ENCODE measurements around the gene KRI1. TPM values are rescaled to one million over a fixed set of nuclear protein-coding genes. Genes with fewer than 3 reads are reported as not detected.

The KRI1 gene
- total and polyA plus RNA-seq, 9 donors: 12.3 to 28.9 (median 23.6) TPM

DNA sequence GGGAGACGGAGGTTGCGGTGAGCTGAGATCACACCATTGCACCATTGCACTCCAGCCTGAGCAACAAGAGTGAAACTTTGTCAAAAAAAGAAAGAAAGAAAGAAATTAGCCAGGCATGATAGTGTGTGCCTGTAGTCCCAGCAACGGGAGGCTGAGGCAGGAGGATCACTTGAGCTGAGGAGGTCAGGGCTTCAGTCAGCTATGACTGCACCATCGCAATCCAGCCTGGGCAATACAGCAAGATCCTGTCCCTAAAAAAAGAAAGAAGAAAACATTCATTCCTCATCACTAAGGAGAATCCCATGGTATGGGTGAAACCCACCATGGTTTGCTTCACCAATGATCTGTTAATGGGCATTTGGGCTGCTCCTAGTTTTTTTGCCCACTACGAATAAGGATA is 34.3 kb upstream of the KRI1 start:
- WGBS, 3 donors: 88 to 95% (median 89%) methylated on average over 5 of the region's 5 CpGs
- no peak for DNase-seq
- intact Hi-C loops (cut with DNase I): no loop called here
- no peaks in the 10 kb centered on the region for H3K9me3 ChIP-seq
- H3K4me3 ChIP-seq: no peak overlapping the region
- no peak for TF ChIP-seq POLR2A (IDR thresholded peaks at IDR 0.05)
- TF ChIP-seq EP300 (IDR thresholded peaks at IDR 0.05): no peak
- H3K27ac ChIP-seq: no peak overlapping the region
- peaks cover 2% of the 10 kb centered on the region for H3K4me1 ChIP-seq (ENCODE audit: insufficient read depth)
- no peaks in the 10 kb centered on the region for H3K36me3 ChIP-seq
- H3K27me3 ChIP-seq: no peaks in the 10 kb centered on the region

DNA sequence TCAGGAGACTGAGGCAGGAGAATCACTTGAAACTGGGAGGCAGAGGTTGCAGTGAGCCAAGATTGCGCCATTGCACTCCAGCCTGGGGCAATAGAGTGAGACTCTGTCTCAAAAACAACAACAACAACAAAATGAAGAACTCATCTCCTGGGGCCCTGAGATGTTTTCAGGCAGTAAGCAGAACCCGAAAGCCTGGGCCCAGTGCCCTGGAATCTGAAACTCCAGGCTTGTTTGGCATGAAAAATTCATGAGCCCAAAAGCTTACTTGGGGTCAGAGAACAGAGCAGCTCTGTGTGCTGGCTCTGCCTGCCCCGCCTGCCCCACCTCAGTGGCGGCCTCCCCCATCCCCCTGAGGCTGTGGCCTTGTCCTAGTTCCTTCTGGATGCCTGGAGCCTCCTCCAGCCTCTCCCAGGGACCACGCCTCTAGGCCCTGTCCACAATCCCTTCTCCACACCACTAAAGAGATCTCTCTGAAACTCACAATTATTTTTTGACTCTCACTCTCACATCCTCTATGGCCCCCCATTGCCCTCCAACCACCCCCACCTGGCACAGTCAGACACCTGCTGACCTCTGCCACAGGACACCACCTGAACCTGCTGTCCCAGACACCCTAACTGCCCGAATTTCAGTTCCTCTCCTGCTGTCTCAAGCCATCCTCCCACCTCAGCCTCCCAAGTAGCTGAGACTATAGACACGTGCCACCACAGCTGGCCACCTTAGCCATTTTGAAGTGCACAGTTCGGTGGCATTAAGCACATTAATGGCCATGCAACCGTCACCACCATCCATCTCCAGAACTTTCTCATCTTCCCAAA is 28.2 kb upstream of the KRI1 start:
- intact Hi-C loops (cut with DNase I): no loop called here
- Histone ChIP-seq H3K9me3 (no peaks in the 10 kb centered on the region), H3K27ac (no peak overlapping the region), H3K36me3 (no peaks in the 10 kb centered on the region), H3K4me1 (ENCODE audit: insufficient read depth) (peaks cover 6% of the 10 kb centered on the region), H3K4me3 (no peak overlapping the region), H3K27me3 (no peaks in the 10 kb centered on the region)
- TF ChIP-seq, protein P1, sequence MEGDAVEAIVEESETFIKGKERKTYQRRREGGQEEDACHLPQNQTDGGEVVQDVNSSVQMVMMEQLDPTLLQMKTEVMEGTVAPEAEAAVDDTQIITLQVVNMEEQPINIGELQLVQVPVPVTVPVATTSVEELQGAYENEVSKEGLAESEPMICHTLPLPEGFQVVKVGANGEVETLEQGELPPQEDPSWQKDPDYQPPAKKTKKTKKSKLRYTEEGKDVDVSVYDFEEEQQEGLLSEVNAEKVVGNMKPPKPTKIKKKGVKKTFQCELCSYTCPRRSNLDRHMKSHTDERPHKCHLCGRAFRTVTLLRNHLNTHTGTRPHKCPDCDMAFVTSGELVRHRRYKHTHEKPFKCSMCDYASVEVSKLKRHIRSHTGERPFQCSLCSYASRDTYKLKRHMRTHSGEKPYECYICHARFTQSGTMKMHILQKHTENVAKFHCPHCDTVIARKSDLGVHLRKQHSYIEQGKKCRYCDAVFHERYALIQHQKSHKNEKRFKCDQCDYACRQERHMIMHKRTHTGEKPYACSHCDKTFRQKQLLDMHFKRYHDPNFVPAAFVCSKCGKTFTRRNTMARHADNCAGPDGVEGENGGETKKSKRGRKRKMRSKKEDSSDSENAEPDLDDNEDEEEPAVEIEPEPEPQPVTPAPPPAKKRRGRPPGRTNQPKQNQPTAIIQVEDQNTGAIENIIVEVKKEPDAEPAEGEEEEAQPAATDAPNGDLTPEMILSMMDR (IDR thresholded peaks at IDR 0.05): no peak
- WGBS, 3 donors: 48 to 52% (median 50%) methylated on average over 9 of the region's 9 CpGs
- peak in 3 of 5 donors; percentile 29 to 72 (median 54) for DNase-seq

DNA sequence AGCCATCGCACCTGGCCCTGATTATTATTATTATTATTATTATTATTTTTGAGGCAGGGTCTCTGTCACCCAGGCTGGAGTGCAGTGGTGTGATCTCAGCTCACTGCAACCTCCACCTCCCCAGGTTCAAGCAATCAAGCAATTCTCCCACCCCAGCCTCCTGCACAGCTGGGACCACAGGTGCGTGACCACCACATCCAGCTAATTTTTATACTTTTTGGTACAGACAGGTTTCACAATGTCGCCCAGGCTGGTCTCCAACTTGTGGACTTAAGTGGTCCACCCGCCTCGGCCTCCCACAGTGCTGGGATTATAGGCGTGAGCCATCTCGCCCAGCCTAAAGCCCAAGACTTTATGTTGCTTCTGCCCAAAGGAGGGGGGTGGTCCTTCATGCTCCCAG is 27.3 kb upstream of the KRI1 start:
- Histone ChIP-seq H3K4me3 (no peak overlapping the region), H3K36me3 (no peaks in the 10 kb centered on the region), H3K9me3 (no peaks in the 10 kb centered on the region), H3K4me1 (ENCODE audit: insufficient read depth) (peaks cover 6% of the 10 kb centered on the region), H3K27ac (no peak overlapping the region), H3K27me3 (no peaks in the 10 kb centered on the region)
- TF ChIP-seq, protein P1 (IDR thresholded peaks at IDR 0.05): no peak
- TF ChIP-seq POLR2A (IDR thresholded peaks at IDR 0.05) (no peak), EP300 (IDR thresholded peaks at IDR 0.05) (no peak)
- WGBS, 3 donors: 92 to 94% (median 93%) methylated on average over 7 of the region's 7 CpGs
- intact Hi-C loops (cut with DNase I): no loop called here
- DNase-seq: no peak

DNA sequence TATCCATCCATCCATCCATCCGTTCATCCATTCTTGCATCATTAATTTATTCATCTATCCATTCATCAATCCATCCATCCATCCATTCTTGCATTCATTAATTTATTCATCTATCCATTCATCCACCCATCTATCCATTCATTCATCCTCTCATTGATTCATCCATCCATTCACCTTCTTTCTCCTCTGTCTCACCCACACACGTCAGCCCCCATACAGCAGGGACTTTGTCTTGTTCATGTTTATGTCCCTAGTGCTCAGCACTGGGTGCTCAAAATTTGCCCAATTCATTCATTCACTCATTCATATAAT is 22.0 kb upstream of the KRI1 start:
- Histone ChIP-seq H3K27me3 (no peaks in the 10 kb centered on the region), H3K4me3 (no peak overlapping the region), H3K36me3 (no peaks in the 10 kb centered on the region), H3K9me3 (no peaks in the 10 kb centered on the region), H3K27ac (no peak overlapping the region), H3K4me1 (ENCODE audit: insufficient read depth) (no peaks in the 10 kb centered on the region)
- TF ChIP-seq, protein P1 (IDR thresholded peaks at IDR 0.05): no peak
- TF ChIP-seq POLR2A (IDR thresholded peaks at IDR 0.05): no peak
- no peak for TF ChIP-seq EP300 (IDR thresholded peaks at IDR 0.05)
- intact Hi-C loops (cut with DNase I): no loop called here
- WGBS, 3 donors: 81 to 86% (median 84%) methylated on average over 2 of the region's 2 CpGs
- no peak for DNase-seq

DNA sequence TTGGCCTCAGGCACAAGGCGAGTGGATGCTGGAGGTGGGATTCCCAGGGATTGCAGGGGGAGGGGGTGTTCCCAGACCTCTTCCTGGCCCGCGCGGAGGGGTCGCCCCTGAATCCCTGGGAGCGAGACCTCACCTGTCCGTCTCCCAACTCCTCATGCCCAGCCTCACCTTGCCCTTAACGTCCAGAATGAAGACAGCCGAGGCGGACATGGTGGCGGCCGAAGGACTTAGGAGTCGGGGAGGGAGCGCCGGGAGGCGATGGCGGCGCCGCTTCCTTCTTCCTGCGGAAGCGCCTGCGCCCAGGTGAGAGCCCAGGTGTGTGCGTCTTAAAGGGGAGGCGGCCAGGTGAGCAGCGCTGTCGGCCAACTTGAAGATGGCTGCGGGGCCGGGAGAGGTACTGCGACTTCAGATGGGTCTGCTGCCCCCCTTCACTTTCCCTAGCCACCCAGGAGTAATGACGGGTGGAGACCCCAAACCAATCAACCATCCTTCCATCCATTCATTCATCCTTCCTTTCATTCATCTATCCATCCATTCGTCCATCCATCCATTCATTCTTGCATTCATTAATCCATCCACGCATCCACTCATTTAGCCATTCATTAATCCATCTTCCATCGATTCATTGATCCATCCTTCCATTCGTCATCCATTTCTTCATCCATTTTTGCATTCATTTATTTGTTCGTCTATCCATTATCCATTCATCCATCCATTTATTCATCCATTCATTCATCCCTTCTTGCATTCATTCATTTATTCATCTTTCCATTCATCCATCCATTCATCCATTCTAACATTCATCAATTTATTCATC is 21.4 kb upstream of the KRI1 start, which contains the start of gene AP1M2:
Gene AP1M2, minus strand, starts transcription at position 291 of the 817 bp plus-strand sequence. Its CDS starts 81 bp downstream, at position 210.
- TF ChIP-seq, protein P1 (IDR thresholded peaks at IDR 0.05): no peak
- no peak for TF ChIP-seq EP300 (IDR thresholded peaks at IDR 0.05)
- no peak for TF ChIP-seq POLR2A (IDR thresholded peaks at IDR 0.05)
- Histone ChIP-seq H3K4me3 (no peak within 1 kb of the TSS), H3K27ac (no peak within 1 kb of the TSS), H3K27me3 (no peaks in the 10 kb centered on the region), H3K9me3 (no peaks in the 10 kb centered on the region), H3K36me3 (no peaks in the 10 kb centered on the region), H3K4me1 (ENCODE audit: insufficient read depth) (no peaks in the 10 kb centered on the region)
- intact Hi-C loops (cut with DNase I): no loop called here
- DNase-seq: no peak
- 14 to 16% (median 15%) methylated on average over 34 to 35 of the region's 35 CpGs for WGBS, 3 donors

All from ovary (tissue), 9 donors.